T-helper 1 cell (primary cell): ENCODE results near the gene LARGE1.
A peak's percentile ranks its signal among the peaks of the same experiment; 100 is the strongest.

Experiments
- DNase-seq, 5 donors: peaks; one replicate each; pipeline ENCODE4 v3.0.0-alpha.2; 2012 to 2020

Gene LARGE1

DNA sequence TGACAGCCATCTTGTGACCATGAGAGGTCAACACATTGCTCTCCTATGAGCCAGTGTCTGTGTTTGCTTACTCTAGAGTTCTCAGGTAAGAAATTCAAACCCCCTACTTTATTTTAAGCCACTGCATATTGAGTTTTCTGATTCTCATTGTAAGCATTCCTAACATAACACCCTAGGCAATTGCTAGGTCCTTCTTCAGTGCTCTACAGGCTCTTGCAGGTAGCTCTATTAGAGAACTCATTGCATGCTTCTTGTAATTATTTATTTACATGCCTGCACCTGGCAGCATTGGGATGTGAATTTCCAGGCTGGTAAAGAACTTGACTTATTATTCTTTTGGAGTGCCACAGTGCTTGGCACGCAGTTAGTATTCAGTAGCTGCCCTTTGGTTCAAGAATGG is 573.3 kb downstream of the LARGE1 start:
- DNase-seq: no peak

DNA sequence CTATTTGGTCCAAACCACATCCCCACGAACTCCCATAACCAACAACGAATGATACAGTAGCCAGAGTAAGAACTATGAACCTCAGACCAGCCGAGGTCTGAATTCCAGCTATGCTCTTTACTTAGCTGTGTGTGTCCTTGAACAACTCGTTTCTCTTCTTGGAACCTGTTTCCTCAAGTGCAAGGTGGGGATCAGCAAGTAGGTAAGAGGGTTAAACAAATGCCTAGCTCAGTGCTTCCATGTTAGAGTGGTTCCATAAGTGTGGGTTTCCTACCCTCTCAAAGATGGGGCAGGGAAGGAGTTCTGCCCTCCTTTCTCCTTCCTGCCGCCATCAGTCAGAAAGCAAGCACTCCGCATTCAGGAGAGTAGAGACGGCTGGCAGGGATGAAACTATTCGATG is 578.7 kb downstream of the LARGE1 start:
- DNase-seq: no peak

DNA sequence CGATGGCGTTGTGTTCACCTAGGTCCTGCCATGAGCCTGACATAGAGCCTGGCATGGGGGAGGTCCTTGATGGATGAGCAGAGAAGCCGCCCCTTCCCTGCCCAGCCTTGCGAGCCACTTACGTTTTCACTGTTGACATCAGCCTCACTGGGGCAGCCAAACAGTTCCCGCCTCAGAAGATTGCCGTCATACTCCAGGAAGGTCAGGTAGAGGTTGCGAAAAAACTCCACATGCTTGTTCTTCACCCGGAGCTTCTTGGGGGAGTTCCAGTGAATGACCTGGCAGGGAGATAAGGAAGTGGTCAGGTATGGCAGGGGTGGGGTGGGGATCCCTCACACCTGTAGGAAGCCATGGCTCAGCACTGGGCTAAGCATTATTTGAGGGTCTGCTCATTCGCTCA is 582.8 kb downstream of the LARGE1 start:
- DNase-seq: no peak

DNA sequence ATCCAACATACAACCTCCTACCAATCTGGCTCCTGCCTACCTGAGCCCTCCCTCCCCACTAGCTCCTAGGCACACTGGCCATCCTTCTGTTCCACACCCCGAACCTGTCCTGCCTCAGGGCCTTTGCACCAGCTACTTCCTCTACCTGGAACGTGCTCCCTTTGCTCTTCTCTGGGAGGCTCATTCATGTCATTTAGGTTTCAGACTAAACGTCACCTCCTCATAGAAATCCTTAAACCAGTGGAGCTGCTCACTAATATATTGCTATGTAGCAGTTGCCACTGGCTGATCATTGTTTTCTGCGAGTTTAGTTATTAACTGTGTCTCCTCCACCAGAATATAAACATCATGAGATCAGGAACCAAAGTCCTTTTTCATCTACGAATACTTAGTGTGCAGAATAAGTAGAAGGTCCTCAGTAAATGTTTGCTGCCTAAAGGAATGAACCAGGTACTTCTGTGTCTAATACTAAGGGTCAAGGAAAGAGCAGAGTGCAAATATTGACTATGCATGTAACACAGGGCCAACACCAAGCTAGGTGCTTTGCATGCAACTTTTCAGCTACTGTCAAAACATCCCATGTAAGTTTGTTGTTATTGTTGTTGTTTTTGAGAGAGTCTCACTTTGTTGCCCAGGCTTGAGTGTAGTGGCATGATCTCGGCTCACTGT is 584.5 kb downstream of the LARGE1 start:
- DNase-seq: no peak

DNA sequence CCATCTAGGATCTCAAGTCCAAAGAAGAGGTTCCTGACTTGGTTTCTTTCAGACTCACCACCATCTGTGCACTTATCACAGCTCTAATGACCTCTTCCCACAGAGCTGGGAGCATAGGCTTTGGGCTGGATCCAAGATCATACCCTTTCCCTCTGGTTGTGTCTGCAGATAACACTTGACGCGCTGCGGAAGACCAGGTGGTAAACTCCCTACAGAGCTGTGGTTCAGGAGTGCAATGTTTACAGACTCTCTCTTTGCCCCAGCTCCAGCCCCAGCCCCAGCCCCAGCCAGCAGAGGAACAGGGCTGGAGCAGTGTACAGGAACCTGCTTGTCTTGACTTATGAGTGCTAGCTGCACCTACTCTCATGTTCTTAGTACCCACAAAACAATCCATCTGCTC is 587.7 kb downstream of the LARGE1 start:
- DNase-seq: no peak

DNA sequence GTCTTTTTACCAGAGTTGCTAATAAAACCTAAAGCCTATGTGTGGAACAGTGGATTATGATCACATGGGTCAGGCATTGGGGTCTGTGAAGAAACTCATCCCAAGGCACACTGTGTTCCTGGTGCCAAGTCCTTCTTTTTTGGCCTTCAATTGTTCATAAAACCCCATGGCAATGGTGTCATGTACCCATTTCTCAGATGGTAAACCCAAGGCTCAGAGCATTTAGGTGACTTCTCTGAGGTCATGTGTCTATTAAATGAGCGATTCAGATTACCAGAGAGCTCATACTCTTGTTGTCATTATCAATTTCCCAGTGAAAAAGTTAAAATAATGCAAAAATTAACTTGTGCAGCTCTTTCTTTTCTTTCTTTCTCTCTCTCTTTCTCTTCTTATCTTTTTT is 589.3 kb downstream of the LARGE1 start:
- no peak for DNase-seq

DNA sequence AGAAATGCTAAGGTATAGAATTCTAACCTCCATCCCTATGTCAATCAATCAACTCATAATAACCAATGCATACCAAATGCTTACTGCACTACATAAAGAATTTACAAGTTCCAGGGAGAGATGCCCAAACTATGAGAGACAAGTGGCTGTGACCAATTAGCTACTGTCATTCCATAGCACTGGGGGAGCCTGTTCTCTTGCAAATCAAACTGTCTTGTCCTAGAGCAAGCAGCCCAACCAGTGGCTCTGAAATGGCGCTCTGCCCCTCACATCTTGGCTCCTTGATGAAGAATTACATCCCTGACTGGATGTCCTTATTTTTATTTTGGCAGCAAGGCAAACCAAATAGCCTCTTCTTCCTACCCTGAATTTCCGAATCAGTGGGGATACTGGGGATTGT is 589.7 kb downstream of the LARGE1 start:
- DNase-seq: no peak

DNA sequence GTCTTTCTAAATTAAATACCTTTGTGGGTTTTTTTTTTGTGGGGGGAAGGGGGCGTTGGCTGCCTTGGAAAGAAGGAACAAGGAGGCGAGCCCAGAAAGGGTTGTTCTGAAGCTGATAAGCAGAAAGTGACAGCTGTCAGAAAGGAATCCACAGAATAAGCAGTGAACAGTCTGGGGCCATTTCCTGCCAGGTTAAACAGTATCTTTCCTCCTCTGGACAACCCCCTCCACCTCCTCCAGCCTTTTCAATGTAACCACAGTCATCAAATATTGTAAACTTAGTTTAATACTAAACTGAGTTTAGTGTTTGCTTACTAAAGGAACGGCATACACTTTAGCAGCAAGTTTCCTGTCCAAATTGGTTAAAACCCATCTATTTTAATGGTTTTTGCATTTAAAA is 590.9 kb downstream of the LARGE1 start:
- DNase-seq: no peak

DNA sequence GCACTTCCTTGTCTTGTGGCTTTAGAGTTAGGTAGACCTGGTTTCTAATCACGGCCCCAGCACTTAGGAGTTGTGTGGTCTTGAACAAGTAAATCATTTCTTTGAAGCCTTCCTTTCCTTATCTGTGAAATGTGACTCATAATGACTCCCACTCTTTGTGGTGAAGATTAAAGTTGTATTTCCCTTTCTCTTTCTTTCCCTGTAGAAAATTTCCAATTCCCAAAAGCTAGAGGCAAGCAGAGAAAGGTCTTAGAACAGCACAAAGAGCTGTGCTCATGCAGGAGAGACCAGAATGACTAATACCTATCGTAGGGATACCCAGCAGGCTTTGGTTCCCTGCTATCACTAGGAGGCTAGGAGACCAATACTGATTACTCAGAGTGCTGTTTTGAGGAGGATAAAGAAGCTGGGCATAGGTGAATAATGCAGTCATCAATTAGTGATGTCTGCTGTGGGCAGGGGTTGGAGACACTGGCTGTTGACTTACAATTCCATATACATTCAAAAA is 591.4 kb downstream of the LARGE1 start:
- DNase-seq: no peak

DNA sequence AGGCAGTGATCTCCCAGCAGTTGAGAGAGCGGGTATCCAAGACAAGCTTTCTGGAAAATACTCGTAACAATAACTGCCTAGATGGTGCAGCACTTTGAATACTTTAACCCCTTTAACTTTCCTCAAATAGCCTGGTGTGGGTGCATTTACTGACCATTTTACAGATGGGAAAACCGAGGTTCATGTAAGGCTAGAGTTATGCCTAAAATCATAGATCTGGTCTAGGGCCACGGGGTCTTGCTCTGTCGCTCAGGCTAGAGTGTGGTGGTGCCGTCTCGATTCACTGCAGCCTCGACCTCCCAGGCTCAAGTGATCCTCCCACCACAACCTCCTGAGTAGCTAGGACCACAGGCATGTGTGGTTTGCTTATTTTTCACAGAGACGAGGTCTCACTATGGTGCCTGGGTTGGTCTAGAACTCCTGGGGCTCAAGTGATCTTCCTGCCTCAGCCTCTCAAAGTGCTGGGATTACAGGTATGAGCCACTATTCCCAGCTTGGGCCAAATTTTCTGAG is 592.9 kb downstream of the LARGE1 start:
- no peak for DNase-seq

DNA sequence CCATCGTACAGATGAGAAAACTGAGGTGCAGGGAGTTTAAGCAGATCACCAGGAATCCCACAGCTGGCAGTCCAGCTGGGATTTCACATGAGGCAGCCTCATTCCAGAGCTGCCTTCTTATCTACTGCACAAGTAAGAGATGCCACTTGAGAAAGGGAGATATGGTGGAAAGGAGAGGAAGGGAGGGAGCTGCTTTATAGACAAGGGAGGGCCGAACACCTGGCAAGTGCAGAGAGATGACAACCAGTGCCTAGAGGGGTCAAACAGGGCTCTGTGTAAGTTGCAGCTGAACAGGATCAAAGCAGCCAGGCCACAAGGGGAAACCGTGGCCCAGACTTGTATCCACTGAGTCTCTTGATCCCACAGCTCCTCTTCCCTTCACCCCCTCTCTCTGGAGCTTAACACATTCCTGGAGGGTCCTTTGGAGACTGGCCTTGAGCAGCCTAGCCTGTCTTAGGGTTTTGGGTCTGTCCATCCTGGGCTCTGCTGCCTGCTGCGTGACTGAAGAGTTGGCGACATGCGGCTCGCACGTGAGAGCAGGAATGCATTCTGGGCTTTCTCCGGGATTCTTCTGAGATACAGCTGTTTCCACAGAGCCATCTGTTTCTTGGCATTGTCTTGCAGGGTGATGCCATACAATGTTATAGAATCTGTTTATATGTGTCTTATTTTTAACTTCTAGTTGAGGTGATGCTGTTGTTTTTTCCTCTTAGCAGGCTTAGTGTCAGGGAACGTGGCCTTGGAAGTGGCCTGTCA is 593.6 kb downstream of the LARGE1 start:
- no peak for DNase-seq

DNA sequence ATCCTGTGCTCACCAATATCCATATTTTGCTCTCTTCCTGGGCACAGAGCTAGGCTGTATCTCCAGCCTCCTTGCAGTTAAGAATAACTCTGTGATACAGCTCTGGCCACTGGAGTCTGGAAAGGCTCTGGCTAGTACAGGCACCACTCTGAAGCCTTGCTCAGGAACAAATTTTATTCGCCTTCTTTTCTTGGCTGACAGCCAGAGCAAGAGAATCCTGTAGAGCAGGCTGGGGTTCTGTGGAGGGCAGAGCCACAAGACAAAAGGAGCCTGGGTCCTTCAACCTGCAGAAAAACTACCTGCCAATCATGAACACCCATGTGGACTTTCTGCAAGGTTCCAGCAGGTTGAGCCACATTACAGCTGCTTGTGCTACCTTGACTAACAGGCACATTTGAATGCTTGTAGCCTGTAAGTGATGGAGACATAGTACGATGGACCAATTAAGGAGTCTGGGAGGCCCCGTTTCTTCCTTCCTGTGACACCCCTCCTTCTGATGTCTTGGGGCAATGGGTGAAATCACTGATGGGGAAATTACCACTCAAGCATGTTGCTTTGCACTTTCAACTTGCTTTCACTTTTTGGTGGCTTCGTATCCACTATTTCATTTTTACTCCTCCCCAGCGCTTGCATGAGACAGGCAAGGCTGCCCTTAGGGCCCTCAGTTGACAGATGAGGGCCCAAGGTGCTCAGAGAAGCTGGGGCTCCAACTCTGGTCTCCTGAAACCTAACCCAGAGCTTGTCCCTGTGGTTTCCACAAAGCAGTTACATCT is 594.9 kb downstream of the LARGE1 start:
- no peak for DNase-seq

DNA sequence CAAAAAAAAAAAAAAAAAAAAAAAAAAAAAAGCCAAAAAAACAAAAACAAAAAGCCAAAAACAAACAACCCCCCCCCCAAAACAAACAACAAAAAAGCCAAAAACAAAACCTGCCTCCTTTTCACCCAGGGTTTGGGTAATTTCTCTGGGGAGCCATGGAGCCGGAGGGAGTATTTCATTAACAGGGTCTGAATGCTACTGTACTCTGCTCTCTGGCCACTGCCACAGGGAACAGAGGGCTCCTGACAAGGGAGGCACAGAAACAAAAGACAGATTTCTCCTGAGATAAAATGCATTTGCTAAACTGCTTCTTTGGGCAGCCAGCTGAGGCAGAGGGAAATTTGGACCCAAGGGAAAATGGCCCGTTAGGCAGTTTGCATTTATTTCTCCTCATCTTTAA is 596.0 kb downstream of the LARGE1 start:
- no peak for DNase-seq

DNA sequence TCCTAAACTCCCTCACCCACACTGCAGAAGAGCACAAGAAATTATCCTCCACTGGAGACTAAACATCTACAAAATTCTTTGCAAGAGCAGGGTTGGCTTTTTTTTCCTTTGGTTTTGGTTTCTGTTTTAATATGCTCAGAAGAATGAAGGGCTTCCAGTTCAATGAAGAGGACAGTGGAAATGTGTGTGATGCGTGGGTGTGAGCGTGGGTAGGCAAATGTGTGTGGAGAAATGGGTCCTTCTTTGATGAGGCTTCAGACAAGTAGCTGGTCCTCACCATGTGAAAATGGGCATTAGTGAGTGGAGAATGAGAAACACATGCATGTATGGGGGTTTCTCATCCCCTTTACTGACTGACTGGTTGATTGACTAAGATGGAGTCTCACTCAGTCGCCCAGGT is 598.8 kb downstream of the LARGE1 start:
- DNase-seq: no peak

DNA sequence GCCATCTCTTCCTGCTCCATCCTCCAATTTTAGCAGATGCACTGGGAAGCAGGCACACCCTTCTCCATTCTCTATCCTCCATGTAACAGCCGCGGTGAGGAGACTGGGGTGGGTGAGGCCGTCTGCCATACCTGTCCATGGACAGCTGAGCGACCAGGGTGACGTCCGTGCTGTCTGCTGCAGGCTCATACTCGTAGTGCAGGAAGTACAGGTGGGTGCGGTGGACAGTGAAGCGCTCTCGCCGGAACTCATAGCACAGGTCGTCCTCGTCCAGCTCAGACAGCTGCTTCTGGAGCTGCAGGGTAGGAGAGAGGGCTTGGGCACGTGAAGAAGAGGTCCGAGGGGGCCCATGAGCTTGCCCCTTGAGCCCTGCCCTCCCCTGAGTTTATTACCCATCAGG is 604.3 kb downstream of the LARGE1 start:
- no peak for DNase-seq

DNA sequence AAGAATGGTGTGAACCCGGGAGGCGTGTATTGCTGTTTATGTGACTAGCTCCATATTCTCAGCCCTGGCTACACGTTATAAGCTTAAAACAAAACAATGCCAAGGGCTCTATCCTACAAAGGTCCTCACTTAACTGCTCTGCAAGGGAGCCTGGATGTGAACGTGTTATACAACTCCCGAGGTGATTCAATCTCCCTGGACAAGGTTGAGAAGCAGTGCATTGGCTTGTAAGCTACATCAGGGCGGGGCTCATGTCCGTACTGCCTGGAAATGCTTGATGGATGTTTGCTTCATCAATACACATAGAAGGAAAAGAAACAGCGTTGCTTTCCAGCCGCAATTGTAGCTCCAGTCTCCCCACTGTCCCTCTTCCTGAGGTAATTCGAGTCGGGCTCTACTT is 605.2 kb downstream of the LARGE1 start:
- no peak for DNase-seq

DNA sequence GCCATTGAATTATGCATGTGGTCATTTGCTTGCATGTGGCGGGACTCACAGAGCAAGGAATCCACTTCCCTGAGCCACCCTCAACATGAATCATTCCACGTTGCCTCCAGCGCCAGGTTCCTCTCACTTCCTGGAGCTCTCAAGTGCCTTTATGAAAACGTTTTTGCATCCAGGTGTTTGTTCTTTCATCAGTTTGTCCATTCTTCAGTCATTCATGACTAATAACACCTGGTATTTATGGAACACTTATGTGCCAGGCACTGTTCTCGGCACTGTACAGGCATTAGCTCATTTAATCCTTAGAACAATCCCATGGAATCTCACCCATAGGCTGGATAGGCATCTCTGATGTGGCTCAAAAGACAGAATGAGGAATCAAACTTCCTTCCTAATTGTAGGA is 606.0 kb downstream of the LARGE1 start:
- no peak for DNase-seq

DNA sequence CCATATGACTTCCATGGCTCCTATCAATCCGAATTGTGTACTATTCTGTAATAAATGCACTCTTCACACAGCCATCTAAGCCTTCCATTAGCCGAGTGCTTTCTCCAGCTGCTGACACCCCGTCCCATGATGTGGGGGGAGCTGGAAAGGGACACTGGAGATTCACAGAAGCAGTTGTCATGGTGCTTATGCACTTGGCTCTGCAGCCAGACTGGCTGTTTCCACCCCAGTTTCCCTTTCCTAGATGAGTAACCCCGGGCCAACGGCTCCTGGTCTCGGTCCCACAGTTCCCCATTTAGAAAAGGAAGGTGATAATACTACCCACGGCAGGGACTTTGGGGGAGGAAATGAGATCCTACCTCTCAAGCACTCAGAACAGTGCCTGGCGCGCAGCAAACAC is 617.2 kb downstream of the LARGE1 start:
- DNase-seq: no peak

DNA sequence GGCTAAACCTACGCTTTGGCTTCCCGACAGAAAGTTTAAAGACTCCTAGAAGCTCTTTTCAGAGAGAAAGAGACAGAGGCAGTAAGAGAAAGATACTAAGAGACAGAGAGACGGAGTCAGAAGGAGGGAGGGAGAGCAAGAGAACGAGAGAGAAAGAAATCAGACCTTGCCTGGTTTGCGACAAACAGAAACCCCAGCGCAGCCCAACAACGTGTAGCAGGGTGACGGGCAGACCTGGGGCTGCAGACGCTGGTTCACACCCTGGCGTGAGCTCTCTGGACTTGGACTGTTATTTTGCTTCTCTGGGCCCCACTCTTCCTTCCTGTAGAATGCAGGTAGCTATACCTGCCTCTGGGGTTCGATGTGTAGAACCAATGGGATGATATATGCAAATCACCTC is 617.7 kb downstream of the LARGE1 start:
- no peak for DNase-seq

DNA sequence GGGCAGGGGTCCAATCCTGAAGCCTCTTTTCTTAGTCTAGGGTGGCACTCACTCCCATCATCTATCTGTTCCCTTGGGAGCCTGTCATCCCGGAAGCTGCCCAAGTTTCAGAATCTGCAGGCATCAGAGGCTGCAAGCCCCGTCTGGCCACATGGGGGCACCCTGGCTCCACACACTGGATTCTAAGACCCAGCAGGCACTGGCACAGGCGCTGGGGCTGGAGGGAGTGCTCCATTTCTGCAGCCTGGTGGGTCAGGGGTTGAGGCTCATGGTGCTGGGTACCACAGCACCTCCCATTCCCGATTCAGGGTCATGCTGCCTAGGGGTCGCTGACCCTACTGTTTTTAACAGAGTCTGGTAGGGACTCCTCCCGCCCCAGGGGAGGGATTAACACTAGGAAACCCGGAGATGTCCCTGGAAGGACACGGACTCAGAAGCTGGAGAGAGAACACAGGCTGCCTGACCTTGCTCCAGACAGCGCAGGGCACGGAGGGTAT is 618.2 kb downstream of the LARGE1 start:
- DNase-seq: peak in 3 of 5 donors; percentile 4 to 23 (median 19)

DNA sequence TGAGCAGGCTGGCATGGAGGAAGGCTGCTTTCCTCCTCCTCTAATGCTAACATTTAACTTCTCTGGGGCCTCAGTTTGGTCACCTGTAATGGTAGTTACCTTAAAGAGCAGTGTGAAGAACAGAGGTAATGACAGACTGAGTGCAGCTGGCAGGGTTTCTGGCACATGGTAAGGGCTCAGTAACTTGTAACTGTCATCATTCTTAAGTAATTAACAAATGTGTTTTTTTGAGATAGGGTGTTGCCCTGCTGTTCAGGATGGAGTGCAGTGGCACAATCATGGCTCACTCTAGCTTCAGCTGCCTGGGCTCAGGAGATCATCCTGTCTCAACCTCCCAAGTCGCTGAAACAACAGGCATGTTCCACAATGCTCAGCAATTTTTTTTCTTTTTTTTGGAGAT is 620.1 kb downstream of the LARGE1 start:
- DNase-seq: no peak

DNA sequence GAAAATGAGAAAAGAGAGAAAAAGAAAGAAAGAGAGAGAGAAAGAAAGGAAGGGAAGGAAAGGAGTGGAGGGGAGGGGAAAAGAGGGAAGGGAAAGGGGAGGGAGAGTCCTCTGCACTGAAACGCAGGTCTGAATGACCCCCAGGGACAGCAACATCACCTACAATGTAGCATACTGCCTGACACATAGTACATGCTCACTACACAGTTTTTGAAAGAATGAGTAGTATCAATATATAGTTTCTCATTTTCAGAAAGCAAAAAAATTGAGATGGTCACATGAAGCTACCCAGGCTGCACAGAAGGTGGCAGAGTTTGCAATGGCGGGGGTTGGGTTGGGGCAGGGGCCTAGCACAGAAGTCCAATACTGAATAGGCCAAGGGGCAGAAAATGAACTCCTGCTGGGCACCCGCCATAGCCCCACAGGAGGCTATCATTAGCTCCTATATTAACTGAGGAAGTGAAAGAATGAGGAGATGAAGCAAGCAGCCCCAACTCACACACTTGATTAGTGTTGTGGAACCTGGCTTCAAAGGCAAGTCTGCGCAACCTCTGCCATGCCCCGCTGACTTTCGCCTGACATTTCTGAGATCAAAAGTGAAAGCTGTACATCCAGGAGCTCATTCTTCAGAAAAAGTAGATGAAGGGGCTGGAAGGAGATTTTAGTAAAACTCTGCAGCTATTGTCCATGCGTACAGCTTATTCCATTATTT is 620.9 kb downstream of the LARGE1 start:
- DNase-seq: no peak

DNA sequence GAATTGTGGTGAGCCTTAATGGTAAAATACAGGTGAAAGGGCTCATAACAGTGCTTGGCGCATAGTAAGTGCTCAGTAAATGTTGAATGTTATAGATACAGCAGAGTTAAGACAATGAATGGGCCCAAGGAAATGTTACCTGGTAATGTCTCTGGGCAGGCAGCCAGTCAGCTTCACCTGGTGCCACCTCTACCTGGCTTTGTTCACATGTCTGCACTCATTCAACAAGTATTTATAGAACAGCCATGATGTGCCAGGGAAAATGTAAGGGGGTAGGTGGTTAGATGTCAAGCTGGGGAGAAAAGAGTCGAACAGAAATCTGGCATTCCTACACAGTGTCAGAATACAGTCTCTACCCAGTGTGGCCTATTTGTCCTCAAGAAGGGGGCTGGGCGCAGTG is 623.3 kb downstream of the LARGE1 start:
- no peak for DNase-seq
